Putamen (tissue), 1 donor: Measurements from ENCODE around the gene CTSO.

ENCODE experiments used
- DNase-seq: peaks from one replicate; pipeline ENCODE4 v3.0.0-alpha.2; 2016; ENCODE audit warnings: low spot score

Gene CTSO, protein sequence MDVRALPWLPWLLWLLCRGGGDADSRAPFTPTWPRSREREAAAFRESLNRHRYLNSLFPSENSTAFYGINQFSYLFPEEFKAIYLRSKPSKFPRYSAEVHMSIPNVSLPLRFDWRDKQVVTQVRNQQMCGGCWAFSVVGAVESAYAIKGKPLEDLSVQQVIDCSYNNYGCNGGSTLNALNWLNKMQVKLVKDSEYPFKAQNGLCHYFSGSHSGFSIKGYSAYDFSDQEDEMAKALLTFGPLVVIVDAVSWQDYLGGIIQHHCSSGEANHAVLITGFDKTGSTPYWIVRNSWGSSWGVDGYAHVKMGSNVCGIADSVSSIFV

GRCh38 chr4:155953151-155954117, at the start of gene CTSO:
Gene CTSO (minus strand): TSS chr4:155953866. CDS start chr4:155953847, 19 bp downstream.
- peak; percentile 88 for DNase-seq

DNA sequence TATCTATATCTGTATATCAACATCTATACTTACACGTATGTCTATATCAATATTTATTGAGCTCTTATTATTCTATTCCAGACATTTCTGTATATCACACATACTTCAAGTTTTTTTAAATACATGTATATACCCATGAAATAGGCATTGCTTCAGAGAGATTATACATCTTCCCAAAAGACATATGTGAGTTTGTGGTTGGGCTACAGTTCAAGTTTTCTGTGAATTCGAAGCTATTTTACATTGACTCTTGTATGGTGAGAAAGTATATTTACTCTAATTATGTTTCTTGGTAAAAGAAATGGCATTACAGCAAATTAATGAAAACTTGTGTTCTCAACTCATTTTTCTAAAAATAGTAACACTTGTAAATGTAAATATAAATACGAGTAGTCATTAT, 46.8 kb upstream of the CTSO start:
- no peak for DNase-seq

- peak; percentile 9 for DNase-seq
These were observed 46.1 kb upstream of the CTSO start for GRCh38 chr4:155999725-156000124.

GRCh38 chr4:155995069-155995468, 41.4 kb upstream of the CTSO start:
- DNase-seq = no peak

- DNase-seq = no peak
These were observed 30.6 kb upstream of the CTSO start for GRCh38 chr4:155984106-155984797.

DNA sequence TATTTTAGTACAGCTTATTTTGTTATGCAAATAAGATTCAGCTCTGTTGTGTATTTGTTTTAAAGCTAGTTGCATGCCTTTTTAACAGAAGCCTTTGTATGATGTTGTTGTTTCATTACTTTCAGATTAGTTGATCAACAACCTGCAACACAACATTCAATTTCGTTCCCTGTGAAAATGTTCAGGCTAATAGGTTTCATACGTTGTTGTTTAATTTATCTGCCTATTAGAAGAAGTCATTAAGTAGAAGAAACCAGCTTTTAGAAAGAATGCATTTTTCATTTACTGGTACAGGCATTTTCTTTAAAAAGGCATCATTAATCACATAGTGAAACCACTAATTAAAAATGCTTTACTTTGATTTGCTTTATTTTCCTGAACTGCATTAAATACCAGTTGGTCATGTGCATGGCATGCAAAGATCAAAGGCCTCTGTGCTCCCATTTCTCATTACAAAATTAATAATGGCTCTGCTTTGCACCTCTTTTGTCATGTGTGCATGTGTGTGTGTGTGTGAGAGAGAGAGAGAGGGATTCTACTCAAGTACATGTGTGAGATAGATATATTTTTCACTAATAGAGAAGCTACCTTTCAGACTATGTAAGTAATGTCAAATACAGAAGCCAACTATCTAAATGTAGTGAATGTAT, 29.2 kb upstream of the CTSO start:
- DNase-seq = no peak

GRCh38 chr4:155978810-155979209, 25.1 kb upstream of the CTSO start:
- no peak for DNase-seq

GRCh38 chr4:155975511-155975910, 21.8 kb upstream of the CTSO start:
- DNase-seq = no peak

DNA sequence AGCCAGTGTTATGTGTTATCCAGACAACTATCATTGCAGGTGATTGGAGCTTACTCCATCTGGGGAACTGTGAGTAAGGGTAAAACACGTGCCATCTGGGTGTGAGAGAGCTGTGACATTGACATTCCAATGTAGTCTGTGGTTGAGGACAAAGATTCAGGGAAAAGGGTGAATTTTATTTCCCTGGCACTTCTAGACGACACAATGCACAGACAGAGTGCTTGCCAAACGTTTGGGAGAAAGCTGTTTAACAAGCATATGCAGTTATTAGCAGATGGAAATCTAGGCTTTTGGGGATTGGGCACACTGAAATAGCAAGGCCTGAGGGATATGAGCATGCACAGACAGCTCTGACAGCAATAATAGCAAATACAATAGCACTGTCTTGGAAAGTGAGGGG, 21.3 kb upstream of the CTSO start:
- DNase-seq = no peak

GRCh38 chr4:155974476-155974749, 20.7 kb upstream of the CTSO start:
- DNase-seq = no peak

DNA sequence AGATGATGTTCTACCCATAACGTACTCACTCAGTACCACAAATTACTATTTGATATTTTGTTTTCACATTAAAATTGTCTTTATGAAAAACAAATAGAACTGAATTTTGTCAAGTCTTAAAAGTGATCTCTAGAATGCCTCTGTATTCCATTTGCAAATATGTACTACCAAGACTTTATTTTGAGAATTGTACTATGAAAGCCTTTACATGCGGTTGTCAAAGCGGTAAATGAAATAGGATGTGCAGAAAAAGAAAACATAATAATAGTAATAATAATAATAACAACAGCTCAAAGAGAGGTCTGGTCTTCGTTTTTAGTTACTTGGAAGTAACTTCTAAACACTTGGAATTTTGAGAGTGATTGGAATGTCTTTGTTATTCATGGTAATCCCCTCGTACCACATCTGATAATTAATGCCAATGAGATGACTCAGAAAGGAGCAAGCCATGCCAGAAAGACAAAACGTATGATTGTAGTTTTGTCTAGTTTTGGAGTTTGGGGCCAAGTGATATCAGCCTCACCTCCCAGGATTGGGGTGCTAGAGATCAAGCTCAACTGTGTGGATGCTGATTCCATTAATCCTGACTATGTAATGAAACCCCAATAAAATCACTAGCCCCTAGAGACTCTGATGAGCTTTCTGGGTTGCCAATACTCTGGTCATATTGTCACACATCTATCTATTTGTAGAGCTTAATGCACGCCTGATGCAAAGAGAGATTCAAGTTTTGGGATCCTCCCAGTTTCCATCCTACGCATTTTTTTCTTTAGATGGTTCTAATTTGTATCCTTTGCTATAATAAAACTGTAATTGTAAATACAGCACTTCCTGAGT, 20.2 kb upstream of the CTSO start:
- DNase-seq = no peak

- peak; percentile 57 for DNase-seq
These were observed 18.4 kb upstream of the CTSO start for GRCh38 chr4:155972098-155972497.

DNA sequence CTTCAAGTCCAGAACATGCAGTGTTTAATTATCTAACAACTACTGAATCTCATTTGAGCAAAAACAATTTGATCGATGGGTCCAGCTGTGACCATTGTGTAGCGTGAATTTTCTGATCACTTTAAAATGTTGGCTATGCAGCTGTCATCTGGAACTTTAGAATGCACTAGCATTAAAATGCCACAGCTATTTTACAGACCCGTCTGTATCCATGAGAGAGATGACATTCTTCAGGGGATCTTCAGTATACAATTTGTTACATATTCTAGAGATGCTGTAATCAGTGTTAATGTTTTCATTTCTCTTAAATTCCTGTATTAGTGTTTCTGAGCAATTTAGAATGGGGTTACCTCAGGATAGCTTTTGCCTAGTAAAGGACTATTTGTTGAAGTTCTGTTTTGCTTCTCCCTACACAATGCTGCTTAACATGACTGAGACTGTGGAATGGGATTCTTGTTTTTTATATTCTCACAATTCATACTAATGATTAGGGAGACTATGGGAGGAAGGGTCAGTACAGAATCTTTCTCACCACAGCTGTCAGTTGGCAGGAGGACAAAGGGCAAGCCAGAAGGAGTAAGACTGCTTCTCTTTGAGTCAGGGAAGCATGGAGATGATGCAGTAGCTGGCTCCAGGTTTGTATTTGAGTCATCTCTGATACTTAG, 13.2 kb upstream of the CTSO start:
- no peak for DNase-seq

- DNase-seq = no peak
These were observed 12.5 kb upstream of the CTSO start for GRCh38 chr4:155966171-155966570.

DNA sequence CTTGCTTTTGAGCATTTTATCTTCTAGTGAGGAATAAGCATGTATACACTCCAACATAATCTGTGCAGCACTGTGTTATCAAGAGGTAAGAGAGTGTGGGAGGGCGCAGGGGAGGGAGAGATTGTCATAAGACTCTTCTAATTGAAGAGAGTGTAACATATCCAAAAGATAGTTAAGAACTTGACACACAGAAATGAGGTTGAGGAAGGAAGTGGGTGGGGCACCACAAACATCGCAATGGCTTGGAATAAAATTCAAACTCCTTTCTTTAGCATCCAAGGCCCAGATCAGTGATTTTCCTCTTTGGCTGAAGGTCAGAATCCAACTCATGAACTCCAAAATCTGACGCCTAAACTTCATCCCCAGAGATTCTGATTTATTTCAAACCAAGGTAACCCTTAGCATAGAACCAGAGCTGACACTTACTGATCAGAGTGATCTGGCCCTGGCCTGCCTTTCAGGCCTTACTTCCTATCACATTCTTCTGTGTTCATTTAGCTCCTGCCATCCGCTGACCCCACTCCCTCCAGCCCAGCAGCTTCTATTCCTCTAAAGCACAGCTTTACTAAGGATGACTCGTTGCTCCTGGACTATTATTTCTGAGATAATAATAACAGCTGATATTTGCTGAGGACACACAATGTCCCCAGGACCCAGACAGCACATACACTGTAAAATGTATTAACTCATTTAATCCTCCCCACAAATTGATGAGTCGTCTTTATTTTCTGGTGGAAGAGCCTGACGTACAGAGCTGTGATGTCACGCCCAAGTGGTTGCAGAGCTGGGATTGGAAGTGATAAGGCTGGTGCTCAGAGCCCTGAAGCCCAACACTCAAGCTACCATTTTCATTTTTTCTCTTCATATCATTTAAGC, 10.6 kb upstream of the CTSO start:
- DNase-seq = peak; percentile 48

GRCh38 chr4:155962767-155963166, 9.1 kb upstream of the CTSO start:
- no peak for DNase-seq

DNA sequence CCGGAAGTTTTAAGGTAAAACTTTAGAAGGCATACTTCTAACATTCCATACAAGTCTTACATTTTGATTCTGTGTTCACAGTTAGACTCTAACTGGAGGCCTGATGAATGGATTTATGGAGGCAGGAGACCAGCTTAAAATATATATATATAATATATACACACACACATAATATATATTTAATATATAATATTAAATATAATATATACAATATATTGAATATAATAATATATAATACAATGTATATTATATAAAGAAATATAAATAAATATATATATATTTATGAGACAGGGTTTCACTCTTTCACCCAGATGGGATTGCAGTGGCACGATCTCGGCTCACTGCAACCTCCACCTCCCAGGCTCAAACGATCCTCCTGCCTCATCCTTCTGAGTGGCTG, 7.9 kb upstream of the CTSO start:
- DNase-seq = no peak

DNA sequence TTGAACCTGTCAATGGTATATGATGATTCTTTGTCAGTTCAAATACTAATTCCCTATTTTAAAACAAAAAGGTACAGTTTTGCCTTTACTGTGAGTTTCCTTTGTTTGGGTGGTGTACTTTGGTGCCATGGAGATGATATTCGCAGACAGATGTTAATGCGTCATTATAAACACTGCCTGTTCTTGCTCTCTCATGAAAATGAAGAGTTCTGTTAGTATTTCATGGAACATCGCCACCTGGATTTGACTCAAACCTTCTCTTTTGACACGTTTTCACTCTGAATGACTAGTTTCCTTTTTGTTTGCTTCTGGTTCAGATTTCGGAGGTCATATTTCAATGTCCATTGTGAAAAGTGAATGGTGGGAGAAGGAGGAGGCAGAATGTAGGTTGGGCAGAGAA, 6.9 kb upstream of the CTSO start:
- DNase-seq = peak; percentile 57

DNA sequence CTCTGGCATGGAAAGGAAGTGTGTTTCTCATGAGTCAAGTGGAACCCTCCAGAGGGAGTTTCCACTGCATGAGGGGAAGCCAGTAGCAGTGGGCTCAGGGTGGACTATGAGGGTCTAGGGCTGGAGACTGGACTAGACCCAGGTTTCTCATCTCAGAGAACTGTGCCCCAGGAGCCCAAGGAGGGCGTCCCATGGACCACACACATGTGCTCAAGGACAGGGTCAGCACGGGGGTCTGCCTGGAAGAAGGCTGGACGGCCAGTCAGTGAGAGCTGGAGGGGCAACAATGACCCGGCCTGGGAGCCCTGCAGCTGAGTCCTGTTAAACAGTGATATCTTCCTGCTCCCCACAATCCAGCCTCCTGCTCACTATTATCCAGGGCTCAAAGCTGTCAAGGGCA, 5.8 kb upstream of the CTSO start:
- DNase-seq = no peak

GRCh38 chr4:155956461-155956860, 2.8 kb upstream of the CTSO start:
- DNase-seq = no peak
